ENCODE measurements around the gene NXNL1. TPM values are rescaled to one million over a fixed set of nuclear protein-coding genes. Genes with fewer than 3 reads are reported as not detected.

NXNL1 gene
- total RNA-seq, 4 donors from 2014 or later = not detected

DNA sequence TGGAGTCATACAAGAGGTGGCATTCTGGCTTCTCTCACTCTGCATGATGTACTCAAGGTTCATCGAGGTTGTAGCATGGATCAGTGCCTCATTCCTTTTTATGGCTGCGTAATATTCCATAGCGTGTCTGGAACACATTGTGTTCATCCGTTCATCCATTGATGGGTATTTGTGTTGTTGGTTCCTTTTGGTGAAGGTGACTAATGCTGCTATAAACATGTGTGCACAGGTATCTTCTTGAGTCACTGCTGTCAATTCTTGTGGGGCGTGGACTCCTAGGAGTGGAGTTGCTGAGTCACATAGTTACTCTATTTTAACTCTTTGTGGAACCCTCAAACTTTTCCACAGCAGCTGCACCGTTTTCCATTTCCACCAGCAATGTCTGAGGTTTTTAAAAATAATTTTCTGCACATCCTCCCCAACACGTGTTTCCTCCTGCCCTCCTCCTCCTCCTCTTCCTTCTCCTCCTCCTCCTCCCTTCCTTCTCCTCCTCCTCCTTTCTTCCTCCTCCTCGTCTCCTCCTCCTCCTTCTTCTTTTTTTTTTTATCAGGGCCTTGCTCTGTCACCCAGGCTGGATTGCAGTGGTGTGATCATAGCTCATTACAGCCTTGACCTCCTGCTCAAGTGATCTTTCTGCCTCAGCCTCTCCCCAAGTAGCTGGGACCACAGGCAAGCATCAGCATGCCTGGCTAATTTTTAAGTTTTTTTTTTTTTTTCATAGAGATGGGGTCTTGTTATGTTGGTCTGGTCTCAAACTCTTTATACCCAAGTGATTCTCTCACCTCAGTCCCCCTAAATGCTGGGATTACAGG is 10.3 kb downstream of the NXNL1 start:
- no peak for DNase-seq (ENCODE audit: extremely low spot score)
- Histone ChIP-seq H3K4me1 (peaks cover 8 to 29% (median 25%) of the 10 kb centered on the region in 4 donors), H3K27ac (replicated peaks in 1 of 4) (no peak overlapping the region), H3K9me3 (no peaks in the 10 kb centered on the region), H3K36me3 (no peaks in the 10 kb centered on the region), H3K4me3 (no peak overlapping the region), H3K27me3 (peaks cover 0 to 32% (median 13%) of the 10 kb centered on the region in 4 donors)
- 72% methylated on average over 8 of the region's 8 CpGs for WGBS
- intact Hi-C loops (cut with DNase I) = no loop called here
- TF ChIP-seq POLR2A (IDR thresholded peaks at IDR 0.05; ENCODE audit: low read depth) = no peak
- no peak for TF ChIP-seq EP300 (IDR thresholded peaks at IDR 0.05)
- TF ChIP-seq, protein P1, sequence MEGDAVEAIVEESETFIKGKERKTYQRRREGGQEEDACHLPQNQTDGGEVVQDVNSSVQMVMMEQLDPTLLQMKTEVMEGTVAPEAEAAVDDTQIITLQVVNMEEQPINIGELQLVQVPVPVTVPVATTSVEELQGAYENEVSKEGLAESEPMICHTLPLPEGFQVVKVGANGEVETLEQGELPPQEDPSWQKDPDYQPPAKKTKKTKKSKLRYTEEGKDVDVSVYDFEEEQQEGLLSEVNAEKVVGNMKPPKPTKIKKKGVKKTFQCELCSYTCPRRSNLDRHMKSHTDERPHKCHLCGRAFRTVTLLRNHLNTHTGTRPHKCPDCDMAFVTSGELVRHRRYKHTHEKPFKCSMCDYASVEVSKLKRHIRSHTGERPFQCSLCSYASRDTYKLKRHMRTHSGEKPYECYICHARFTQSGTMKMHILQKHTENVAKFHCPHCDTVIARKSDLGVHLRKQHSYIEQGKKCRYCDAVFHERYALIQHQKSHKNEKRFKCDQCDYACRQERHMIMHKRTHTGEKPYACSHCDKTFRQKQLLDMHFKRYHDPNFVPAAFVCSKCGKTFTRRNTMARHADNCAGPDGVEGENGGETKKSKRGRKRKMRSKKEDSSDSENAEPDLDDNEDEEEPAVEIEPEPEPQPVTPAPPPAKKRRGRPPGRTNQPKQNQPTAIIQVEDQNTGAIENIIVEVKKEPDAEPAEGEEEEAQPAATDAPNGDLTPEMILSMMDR (IDR thresholded peaks at IDR 0.05) = no peak

DNA sequence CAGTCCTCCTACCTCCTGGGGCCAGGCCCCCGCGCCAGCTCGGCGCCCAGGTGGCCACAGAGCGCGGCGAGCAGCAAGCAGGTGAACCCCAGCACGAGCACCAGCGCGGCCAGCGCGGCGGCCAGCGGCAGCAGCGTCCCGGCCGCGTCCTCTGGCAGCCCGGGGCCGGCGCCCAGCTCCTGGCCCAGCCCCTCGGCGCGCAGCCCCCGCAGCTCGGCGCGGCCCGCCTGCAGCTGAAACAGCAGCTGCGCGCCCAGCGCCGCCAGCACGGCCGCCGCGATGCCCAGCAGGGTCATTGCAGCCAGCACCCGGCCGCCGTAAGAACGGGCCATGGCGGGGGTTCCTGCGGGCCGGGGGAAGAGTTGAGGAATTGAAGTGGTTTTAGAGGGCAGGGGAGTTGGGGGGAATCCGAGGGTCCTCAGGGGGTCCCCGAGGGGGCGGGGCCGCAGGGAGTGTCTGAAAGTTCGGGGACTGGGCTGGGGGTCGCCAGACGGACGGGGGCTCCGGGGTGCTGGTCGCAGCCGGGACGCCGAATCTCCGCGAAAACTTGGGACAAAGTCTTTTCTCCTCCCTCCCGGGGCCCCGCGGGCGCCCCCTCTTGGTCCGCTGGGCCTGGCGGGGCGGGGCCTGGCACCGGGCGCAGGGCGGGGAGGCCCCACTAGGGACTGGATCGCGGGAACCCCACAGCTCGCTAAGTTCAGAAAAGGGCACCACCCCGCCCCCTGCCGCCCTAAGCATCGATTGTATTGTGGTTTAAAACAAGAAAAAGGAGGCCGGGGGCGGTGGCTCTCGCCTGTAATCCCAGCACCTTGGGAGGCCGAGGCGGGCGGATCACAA is 12.4 kb downstream of the NXNL1 start, which contains the start of gene TMEM221:
TMEM221 (minus strand) TSS at position 538 of the 837 bp plus-strand sequence; CDS start at position 332, 206 bp downstream.
- Histone ChIP-seq H3K27me3 (peaks cover 0 to 11% (median 0%) of the 10 kb centered on the region in 4 donors), H3K4me3 (peak within 1 kb of the TSS; percentile 51 to 62 (median 56)), H3K27ac (replicated peaks in 1 of 4) (no peak within 1 kb of the TSS), H3K4me1 (peaks cover 6 to 15% (median 14%) of the 10 kb centered on the region in 4 donors), H3K36me3 (no peaks in the 10 kb centered on the region), H3K9me3 (no peaks in the 10 kb centered on the region)
- 7% methylated on average over 28 of the region's 81 CpGs for WGBS
- TF ChIP-seq, protein P1 (IDR thresholded peaks at IDR 0.05) = peak; percentile 19 to 55 (median 47)
- no peak for TF ChIP-seq POLR2AphosphoS5 (IDR thresholded peaks at IDR 0.05)
- DNase-seq (ENCODE audit: extremely low spot score) = no peak
- intact Hi-C loops (cut with DNase I) = loop anchor here (5.0 to 10.0 kb wide), 2 partner anchors 36 to 126 kb away; no protein-coding TSS in a partner anchor

DNA sequence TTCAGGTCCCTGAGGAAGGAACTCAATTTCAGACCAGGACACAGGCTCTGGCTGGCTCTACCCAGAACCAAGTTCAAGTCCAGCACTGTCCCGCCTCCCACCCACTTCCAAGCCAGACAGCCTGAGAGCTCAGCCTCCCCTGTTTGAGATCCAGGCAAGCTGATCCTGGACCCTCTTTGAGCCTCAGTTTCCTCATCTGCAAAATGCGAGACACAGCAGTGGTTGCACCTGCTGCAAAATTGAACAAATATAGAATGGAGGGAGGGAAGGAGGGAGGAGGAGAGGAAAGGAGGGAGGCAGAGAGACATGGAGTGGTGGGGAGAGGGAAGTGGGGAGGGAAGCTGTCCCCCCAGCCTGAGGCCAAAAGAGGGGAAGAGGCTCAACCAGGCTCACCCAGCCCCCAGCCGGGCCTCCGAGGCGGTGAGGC is 13.0 kb downstream of the NXNL1 start:
- Histone ChIP-seq H3K4me3 (peak overlapping the region; percentile 51 to 62 (median 56)), H3K27me3 (peaks cover 0 to 8% (median 0%) of the 10 kb centered on the region in 4 donors), H3K4me1 (peaks cover 6 to 14% (median 13%) of the 10 kb centered on the region in 4 donors), H3K36me3 (no peaks in the 10 kb centered on the region), H3K9me3 (no peaks in the 10 kb centered on the region), H3K27ac (replicated peaks in 1 of 4) (no peak overlapping the region)
- no peak for DNase-seq (ENCODE audit: extremely low spot score)
- TF ChIP-seq, protein P1 (IDR thresholded peaks at IDR 0.05) = no peak
- TF ChIP-seq POLR2AphosphoS5 (IDR thresholded peaks at IDR 0.05) (no peak), POLR2A (IDR thresholded peaks at IDR 0.05; ENCODE audit: low read depth) (no peak), EP300 (IDR thresholded peaks at IDR 0.05) (no peak)
- intact Hi-C loops (cut with DNase I) = loop anchor here (5.0 to 10.0 kb wide), 2 partner anchors 35 to 127 kb away; no protein-coding TSS in a partner anchor
- 33% methylated on average over 5 of the region's 5 CpGs for WGBS

DNA sequence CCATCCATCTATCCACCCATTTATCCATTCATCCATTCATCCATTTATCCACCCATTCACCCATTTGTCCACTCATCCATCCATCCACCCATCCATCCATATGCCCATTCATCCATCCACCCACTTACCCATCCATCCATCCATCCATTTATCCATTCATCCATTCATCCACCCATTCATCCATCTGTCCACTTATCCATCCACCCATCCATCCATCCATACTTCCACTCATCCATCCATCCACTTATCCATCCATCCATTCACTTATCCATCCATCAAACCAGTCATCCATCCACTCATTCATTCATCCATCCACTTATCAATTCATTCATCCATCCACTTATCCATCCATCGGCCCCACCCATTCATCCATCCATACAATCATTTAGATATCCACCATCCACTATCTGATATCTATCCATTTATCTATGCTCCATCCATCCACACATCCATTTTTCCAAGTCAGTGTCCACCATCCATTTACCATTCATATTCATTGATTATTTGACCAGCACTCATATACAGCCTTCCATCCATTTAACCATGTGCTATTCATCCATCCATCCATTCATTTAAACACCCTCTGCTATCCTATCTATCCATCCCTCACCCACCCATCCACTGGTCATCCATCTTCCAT is 15.1 kb downstream of the NXNL1 start:
- H3K27me3 ChIP-seq = peaks cover 0 to 8% (median 0%) of the 10 kb centered on the region in 4 donors
- no peak overlapping the region for H3K27ac ChIP-seq (replicated peaks in 1 of 4)
- DNase-seq (ENCODE audit: extremely low spot score) = no peak
- no peaks in the 10 kb centered on the region for H3K36me3 ChIP-seq
- 98% methylated on average over 1 of the region's 1 CpG for whole genome bisulfite sequencing
- intact Hi-C loops (cut with DNase I) = loop anchor here (5.0 to 10.0 kb wide), 2 partner anchors 33 to 129 kb away; no protein-coding TSS in a partner anchor
- H3K4me1 ChIP-seq = peaks cover 6 to 17% (median 13%) of the 10 kb centered on the region in 4 donors
- H3K9me3 ChIP-seq = peaks cover 0 to 3% (median 0%) of the 10 kb centered on the region in 4 donors
- TF ChIP-seq POLR2AphosphoS5 (IDR thresholded peaks at IDR 0.05) = no peak
- no peak for TF ChIP-seq POLR2A (IDR thresholded peaks at IDR 0.05; ENCODE audit: low read depth)
- TF ChIP-seq, protein P1 (IDR thresholded peaks at IDR 0.05) = no peak
- no peak for TF ChIP-seq EP300 (IDR thresholded peaks at IDR 0.05)
- no peak overlapping the region for H3K4me3 ChIP-seq
